Stimulated activated CD8-positive, alpha-beta memory T cell treated with anti-CD3 and anti-CD28 coated beads, Interleukin-4, amount 100 ng/mL, for 1 hour (primary cell): ENCODE data around the gene CDO1.

Experiments
- DNase-seq, 2 donors: peaks; one replicate each; pipeline ENCODE4 v3.0.0-alpha.2; 2020; ENCODE audit warnings: low read depth in 2 of 2, low spot score in 1 of 2

Gene CDO1

GRCh38 chr5:115795700-115796099, 20.8 kb downstream of the CDO1 start:
- DNase-seq: no peak

GRCh38 chr5:115788440-115788839, 28.0 kb downstream of the CDO1 start:
- no peak for DNase-seq

GRCh38 chr5:115787426-115787825, 29.0 kb downstream of the CDO1 start:
- no peak for DNase-seq

GRCh38 chr5:115785381-115786065, 30.9 kb downstream of the CDO1 start:
- DNase-seq: no peak

GRCh38 chr5:115778417-115778816, 38.0 kb downstream of the CDO1 start:
- DNase-seq: no peak

- no peak for DNase-seq
Measured at GRCh38 chr5:115776989-115777388, 39.5 kb downstream of the CDO1 start.

GRCh38 chr5:115775999-115776398, 40.5 kb downstream of the CDO1 start:
- no peak for DNase-seq

- DNase-seq: no peak
Measured at GRCh38 chr5:115774684-115775083, 41.8 kb downstream of the CDO1 start.

- no peak for DNase-seq
Measured at GRCh38 chr5:115772731-115773475, 43.6 kb downstream of the CDO1 start.

- DNase-seq: no peak
Measured at GRCh38 chr5:115770466-115770865, 46.0 kb downstream of the CDO1 start.

GRCh38 chr5:115767424-115767823, 49.0 kb downstream of the CDO1 start:
- DNase-seq: no peak

- no peak for DNase-seq
Measured at GRCh38 chr5:115766608-115767007, 49.9 kb downstream of the CDO1 start.

GRCh38 chr5:115758356-115758755, 58.1 kb downstream of the CDO1 start:
- no peak for DNase-seq

- no peak for DNase-seq
Measured at GRCh38 chr5:115755675-115756074, 60.8 kb downstream of the CDO1 start.
